HepG2 (cell line): Measurements from ENCODE around the gene VRK2. TPM values are rescaled to one million over a fixed set of nuclear protein-coding genes. Genes with fewer than 3 reads are reported as not detected.

ENCODE experiments used
- CENPX ChIP-seq: sonication (generic); formaldehyde crosslinking; IDR thresholded peaks from 2 replicates; pipeline ENCODE4 v1.9.0; 2021; ENCODE audit warnings: mild to moderate bottlenecking, missing genetic modification reagents, moderate library complexity
- GFI1 ChIP-seq: sonication (generic); formaldehyde crosslinking; IDR thresholded peaks from 2 replicates; pipeline ENCODE4 v1.5.0; 2020; ENCODE audit warnings: missing genetic modification reagents, mild to moderate bottlenecking, borderline replicate concordance
- GPN1 ChIP-seq: sonication (generic); formaldehyde crosslinking; IDR thresholded peaks from 2 replicates; pipeline ENCODE4 v1.5.1; 2020; ENCODE audit warnings: missing genetic modification reagents, borderline replicate concordance
- IKZF4 ChIP-seq: sonication (generic); formaldehyde crosslinking; IDR thresholded peaks from 2 replicates; pipeline ENCODE4 v1.5.1; 2020; ENCODE audit warnings: borderline replicate concordance, mild to moderate bottlenecking, low read depth, missing genetic modification reagents; ENCODE audit errors: not compliant biosample characterization
- NFIC ChIP-seq: IDR thresholded peaks from 2 replicates; pipeline ENCODE4 v1.6.1; 2012; ENCODE audit warnings: mild to moderate bottlenecking, low read length, inconsistent platforms
- NPAS2 ChIP-seq: sonication (generic); formaldehyde crosslinking; IDR thresholded peaks from 2 replicates; pipeline ENCODE4 v1.8.0; 2022; ENCODE audit warnings: mild to moderate bottlenecking, missing genetic modification reagents, borderline replicate concordance
- PRMT3 ChIP-seq: sonication (generic); formaldehyde crosslinking; IDR thresholded peaks from 2 replicates; pipeline ENCODE4 v1.8.1; 2022; ENCODE audit warnings: low read depth, mild to moderate bottlenecking, moderate library complexity, missing genetic modification reagents, borderline replicate concordance
- PRPF4 ChIP-seq: fragments of 200-400 bp; formaldehyde crosslinking; IDR thresholded peaks from 2 replicates; pipeline ENCODE4 v1.6.1; 2016; ENCODE audit warnings: low read length, low read depth; ENCODE audit not compliant: poor library complexity, severe bottlenecking
- RBM22 ChIP-seq: fragments of 200-400 bp; formaldehyde crosslinking; optimal IDR thresholded peaks from 2 replicates; pipeline ENCODE3; 2017; ENCODE audit warnings: mild to moderate bottlenecking, low read length, moderate library complexity
- REXO4 ChIP-seq: sonication (generic); formaldehyde crosslinking; IDR thresholded peaks from 2 replicates; pipeline ENCODE4 v1.8.0; 2022; ENCODE audit warnings: missing genetic modification reagents, mild to moderate bottlenecking, borderline replicate concordance
- SIX1 ChIP-seq: sonication (generic); formaldehyde crosslinking; IDR thresholded peaks from 2 replicates; pipeline ENCODE4 v1.4.0; 2020; ENCODE audit warnings: missing genetic modification reagents, borderline replicate concordance
- SMAD1 ChIP-seq: sonication (generic); formaldehyde crosslinking; IDR thresholded peaks from 2 replicates; pipeline ENCODE4 v1.4.0; 2020; ENCODE audit warnings: missing genetic modification reagents, low read depth, mild to moderate bottlenecking, borderline replicate concordance
- TARDBP ChIP-seq: sonication (generic); formaldehyde crosslinking; IDR thresholded peaks from 2 replicates; pipeline ENCODE4 v1.8.0; 2022; ENCODE audit warnings: mild to moderate bottlenecking, missing genetic modification reagents
- TBL1XR1 ChIP-seq: fragments of 150-350 bp; IDR thresholded peaks from 2 replicates; pipeline ENCODE4 v1.6.1; 2014; ENCODE audit warnings: borderline replicate concordance, low read length; ENCODE audit not compliant: partially characterized antibody
- TBP ChIP-seq: sonication (generic); formaldehyde crosslinking; IDR thresholded peaks from 2 replicates; pipeline ENCODE4 v1.5.0; 2020; ENCODE audit warnings: missing genetic modification reagents
- TP53 ChIP-seq: sonication (generic); formaldehyde crosslinking; conservative IDR thresholded peaks from 2 replicates; pipeline ENCODE4 v1.4.0; 2020; ENCODE audit warnings: missing genetic modification reagents
- TRIM24 ChIP-seq: sonication (generic); formaldehyde crosslinking; IDR thresholded peaks from 2 replicates; pipeline ENCODE4 v1.8.0; 2022; ENCODE audit warnings: mild to moderate bottlenecking, missing genetic modification reagents
- U2AF1 ChIP-seq: fragments of 200-400 bp; formaldehyde crosslinking; optimal IDR thresholded peaks from 2 replicates; pipeline ENCODE3; 2017; ENCODE audit warnings: mild to moderate bottlenecking, low read depth, low read length
- WIZ ChIP-seq: sonication (generic); formaldehyde crosslinking; IDR thresholded peaks from 2 replicates; pipeline ENCODE4 v1.5.1; 2020; ENCODE audit warnings: mild to moderate bottlenecking, missing genetic modification reagents
- ZNF160 ChIP-seq: sonication (generic); formaldehyde crosslinking; IDR thresholded peaks from 2 replicates; pipeline ENCODE4 v1.8.0; 2022; ENCODE audit warnings: mild to moderate bottlenecking, inconsistent platforms, missing genetic modification reagents
- ZNF431 ChIP-seq: sonication (generic); formaldehyde crosslinking; IDR thresholded peaks from 2 replicates; pipeline ENCODE4 v1.9.0; 2022; ENCODE audit warnings: missing genetic modification reagents, low read depth, mild to moderate bottlenecking, borderline replicate concordance
- ZNF556 ChIP-seq: sonication (generic); formaldehyde crosslinking; IDR thresholded peaks from 2 replicates; pipeline ENCODE4 v1.4.0; 2020; ENCODE audit warnings: mild to moderate bottlenecking, missing genetic modification reagents, borderline replicate concordance
- polyA plus RNA-seq, 8 experiments: library from polyadenylated mRNA; depleted of rRNA in 3 of 8; stranded (reverse) in 7 of 8; unstranded in 1 of 8; fragments of >200 nt; fragmentation: Illumina TruSeq in 4 of 8; extraction: Trizol in 4 of 8; gene quantifications; 2 replicates each; pipeline versions ENCODE4 v1.2.1 to v1.2.3, GENCODE V29; 2011 to 2016; ENCODE audit warnings: low read depth in 4 of 8, missing spikeins in 1 of 8, mixed read lengths in 1 of 8; ENCODE audit not compliant: insufficient read depth in 1 of 8
- total RNA-seq, 5 experiments: library from RNA; depleted of rRNA; stranded (reverse); fragments of >200 nt; fragmentation: Illumina TruSeq; extraction: Trizol; gene quantifications; 2 replicates each; pipeline ENCODE4 v1.2.3, GENCODE V29; 2016; ENCODE audit warnings: low read depth in 1 of 5
- TF ChIP-seq, protein P1 (sequence below): sonication (generic); formaldehyde crosslinking; IDR thresholded peaks from 2 replicates; pipeline ENCODE4 v1.4.0; 2020; ENCODE audit warnings: mild to moderate bottlenecking, low read depth, missing genetic modification reagents
- TF ChIP-seq, protein P2 (sequence below): IDR thresholded peaks from 2 replicates; pipeline ENCODE4 v1.6.1; 2016; ENCODE audit warnings: control low read depth
- TF ChIP-seq, protein P3 (sequence below): sonication (generic); formaldehyde crosslinking; IDR thresholded peaks from 2 replicates; pipeline ENCODE4 v1.5.0; 2020; ENCODE audit warnings: mild to moderate bottlenecking, missing genetic modification reagents, borderline replicate concordance

Gene VRK2
- total and polyA plus RNA-seq, 2 of the 13 experiments (the other 11 are each of a cell fraction or from before 2014, with no cell fraction given), result 13.3 to 29.1 TPM

DNA sequence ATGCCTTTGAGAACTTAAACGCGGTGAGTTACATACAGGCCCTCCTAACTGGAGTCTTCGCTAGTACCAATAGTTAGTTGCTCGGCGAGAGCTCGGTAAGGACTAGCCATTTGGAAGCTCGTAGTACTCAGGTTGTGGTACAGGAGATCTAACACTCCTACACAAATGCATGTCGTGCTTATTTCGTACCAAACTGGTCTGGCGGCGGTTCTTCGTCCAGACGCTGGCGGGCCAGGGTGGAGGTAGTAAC is 346 bp upstream of the VRK2 start (continued):
- TF ChIP-seq TP53 (CRISPR knock-in tag), result no peak
- TF ChIP-seq PRMT3 (CRISPR knock-in tag), result 0 out of 2 replicates have a peak, but pooled peaks have one; percentile 89
- no peak for TF ChIP-seq SIX1 (CRISPR knock-in tag)
- TF ChIP-seq NPAS2 (CRISPR knock-in tag), result no peak
- TF ChIP-seq, protein P1, sequence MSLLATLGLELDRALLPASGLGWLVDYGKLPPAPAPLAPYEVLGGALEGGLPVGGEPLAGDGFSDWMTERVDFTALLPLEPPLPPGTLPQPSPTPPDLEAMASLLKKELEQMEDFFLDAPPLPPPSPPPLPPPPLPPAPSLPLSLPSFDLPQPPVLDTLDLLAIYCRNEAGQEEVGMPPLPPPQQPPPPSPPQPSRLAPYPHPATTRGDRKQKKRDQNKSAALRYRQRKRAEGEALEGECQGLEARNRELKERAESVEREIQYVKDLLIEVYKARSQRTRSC (CRISPR knock-in tag), result 0 out of 2 replicates have a peak, but pooled peaks have one; percentile 50
- no peak for TF ChIP-seq SMAD1 (CRISPR knock-in tag)
- no peak for TF ChIP-seq RBM22
- no peak for TF ChIP-seq ZNF556
- no peak for TF ChIP-seq NFIC
- no peak for TF ChIP-seq U2AF1
- TF ChIP-seq ZNF160 (CRISPR knock-in tag), result no peak
- no peak for TF ChIP-seq TBL1XR1
- TF ChIP-seq PRPF4, result peak; percentile 7
- TF ChIP-seq CENPX (CRISPR knock-in tag), result no peak
- TF ChIP-seq, protein P2, sequence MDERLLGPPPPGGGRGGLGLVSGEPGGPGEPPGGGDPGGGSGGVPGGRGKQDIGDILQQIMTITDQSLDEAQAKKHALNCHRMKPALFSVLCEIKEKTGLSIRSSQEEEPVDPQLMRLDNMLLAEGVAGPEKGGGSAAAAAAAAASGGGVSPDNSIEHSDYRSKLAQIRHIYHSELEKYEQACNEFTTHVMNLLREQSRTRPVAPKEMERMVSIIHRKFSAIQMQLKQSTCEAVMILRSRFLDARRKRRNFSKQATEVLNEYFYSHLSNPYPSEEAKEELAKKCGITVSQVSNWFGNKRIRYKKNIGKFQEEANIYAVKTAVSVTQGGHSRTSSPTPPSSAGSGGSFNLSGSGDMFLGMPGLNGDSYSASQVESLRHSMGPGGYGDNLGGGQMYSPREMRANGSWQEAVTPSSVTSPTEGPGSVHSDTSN (CRISPR knock-in tag), result no peak
- TF ChIP-seq GPN1, result no peak
- TF ChIP-seq TRIM24 (CRISPR knock-in tag), result no peak
- no peak for TF ChIP-seq WIZ (CRISPR knock-in tag)
- TF ChIP-seq IKZF4 (CRISPR knock-in tag), result no peak
- TF ChIP-seq TARDBP, result no peak
- TF ChIP-seq ZNF431 (CRISPR knock-in tag), result no peak
- no peak for TF ChIP-seq REXO4 (CRISPR knock-in tag)
- TF ChIP-seq TBP (CRISPR knock-in tag), result no peak
- 0 out of 2 replicates have a peak, but pooled peaks have one; percentile 16 for TF ChIP-seq GFI1 (CRISPR knock-in tag)
- TF ChIP-seq, protein P3, sequence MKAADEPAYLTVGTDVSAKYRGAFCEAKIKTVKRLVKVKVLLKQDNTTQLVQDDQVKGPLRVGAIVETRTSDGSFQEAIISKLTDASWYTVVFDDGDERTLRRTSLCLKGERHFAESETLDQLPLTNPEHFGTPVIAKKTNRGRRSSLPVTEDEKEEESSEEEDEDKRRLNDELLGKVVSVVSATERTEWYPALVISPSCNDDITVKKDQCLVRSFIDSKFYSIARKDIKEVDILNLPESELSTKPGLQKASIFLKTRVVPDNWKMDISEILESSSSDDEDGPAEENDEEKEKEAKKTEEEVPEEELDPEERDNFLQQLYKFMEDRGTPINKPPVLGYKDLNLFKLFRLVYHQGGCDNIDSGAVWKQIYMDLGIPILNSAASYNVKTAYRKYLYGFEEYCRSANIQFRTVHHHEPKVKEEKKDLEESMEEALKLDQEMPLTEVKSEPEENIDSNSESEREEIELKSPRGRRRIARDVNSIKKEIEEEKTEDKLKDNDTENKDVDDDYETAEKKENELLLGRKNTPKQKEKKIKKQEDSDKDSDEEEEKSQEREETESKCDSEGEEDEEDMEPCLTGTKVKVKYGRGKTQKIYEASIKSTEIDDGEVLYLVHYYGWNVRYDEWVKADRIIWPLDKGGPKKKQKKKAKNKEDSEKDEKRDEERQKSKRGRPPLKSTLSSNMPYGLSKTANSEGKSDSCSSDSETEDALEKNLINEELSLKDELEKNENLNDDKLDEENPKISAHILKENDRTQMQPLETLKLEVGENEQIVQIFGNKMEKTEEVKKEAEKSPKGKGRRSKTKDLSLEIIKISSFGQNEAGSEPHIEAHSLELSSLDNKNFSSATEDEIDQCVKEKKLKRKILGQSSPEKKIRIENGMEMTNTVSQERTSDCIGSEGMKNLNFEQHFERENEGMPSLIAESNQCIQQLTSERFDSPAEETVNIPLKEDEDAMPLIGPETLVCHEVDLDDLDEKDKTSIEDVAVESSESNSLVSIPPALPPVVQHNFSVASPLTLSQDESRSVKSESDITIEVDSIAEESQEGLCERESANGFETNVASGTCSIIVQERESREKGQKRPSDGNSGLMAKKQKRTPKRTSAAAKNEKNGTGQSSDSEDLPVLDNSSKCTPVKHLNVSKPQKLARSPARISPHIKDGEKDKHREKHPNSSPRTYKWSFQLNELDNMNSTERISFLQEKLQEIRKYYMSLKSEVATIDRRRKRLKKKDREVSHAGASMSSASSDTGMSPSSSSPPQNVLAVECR (CRISPR knock-in tag), result no peak
